Tongue (tissue), 2 donors: ENCODE data around the gene CHST6. TPM values are rescaled to one million over a fixed set of nuclear protein-coding genes. Genes with fewer than 3 reads are reported as not detected.

Experiments
- DNase-seq: peaks from one replicate; pipeline ENCODE4 v3.0.0-alpha.2; 2015
- total RNA-seq: library from RNA; depleted of rRNA; stranded (reverse); fragments of >200 nt; gene quantifications from one replicate; pipeline ENCODE4 v1.2.3, GENCODE V29; 2014

The CHST6 gene
- total RNA-seq, 1 donor from 2014 or later: 2.1 TPM

DNA sequence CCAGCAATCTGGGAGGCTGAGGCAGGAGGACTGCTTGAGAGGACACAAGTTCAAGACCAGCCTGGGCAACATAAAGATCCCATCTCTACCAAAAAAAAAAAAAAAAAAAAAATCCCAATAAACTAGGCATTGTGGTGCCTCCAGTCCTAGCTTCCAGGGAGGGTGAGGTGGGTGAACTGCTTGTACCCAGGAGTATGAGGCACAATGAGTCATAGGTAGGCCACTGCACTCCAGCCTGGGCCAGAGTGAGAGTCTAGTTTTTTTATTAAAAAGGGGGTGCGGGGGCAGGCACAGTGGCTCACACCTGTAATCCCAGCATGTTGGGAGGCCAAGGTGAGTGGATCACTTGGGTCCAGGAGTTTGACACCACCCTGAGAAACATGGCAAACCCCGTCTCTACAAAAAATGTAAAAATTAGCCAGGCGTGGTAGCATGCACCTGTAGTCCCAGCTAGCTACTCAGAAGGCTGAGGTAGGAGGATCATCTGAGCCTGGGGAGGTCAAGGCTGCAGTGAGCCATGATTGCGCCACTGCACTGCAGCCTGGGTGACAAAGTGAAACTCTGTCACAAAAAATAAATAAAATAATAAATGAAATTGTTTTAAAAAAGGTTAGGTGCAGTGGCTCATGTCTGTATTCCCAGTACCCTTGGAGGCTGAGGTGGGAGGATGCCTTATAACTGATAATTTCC, 7.8 kb upstream of the CHST6 start:
- no peak for DNase-seq

DNA sequence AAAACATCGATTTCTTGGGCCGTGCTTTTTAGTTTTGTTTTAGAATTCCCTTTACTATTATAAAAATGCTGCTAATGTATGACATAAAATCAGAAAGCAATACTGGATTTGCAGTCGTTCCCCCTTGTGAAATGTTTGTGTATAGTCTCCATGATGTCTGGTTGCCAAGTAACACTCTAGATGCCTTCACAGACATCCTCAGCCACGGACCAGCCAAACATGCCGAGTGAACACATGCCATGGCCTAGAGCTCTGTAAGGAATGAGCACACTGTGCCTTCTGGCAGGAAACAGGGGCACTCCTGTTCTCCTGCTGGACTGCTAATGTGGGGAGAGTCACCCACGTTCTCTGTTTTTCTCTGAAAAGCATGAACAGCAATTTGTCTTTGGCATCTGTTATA, 6.6 kb upstream of the CHST6 start:
- DNase-seq: peak; percentile 90

DNA sequence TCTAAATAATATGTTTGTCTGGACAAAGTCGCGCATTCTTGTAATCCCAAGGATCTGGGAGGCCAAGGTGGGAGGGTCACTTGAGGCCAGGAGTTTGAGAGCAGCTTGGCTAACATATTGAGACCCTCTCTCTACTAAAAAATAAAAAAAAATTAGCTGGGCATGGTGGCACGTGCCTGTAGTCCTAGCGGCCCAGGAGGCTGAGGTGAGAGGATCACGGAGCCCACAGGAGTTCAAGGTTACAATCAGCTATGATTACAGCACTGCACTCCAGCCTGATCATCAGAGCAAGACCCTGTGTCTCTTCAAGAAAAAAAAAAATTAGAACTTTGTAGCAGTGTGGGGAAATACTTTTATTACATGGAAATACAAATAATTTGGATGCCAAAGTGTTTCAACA, 6.1 kb upstream of the CHST6 start:
- no peak for DNase-seq

DNA sequence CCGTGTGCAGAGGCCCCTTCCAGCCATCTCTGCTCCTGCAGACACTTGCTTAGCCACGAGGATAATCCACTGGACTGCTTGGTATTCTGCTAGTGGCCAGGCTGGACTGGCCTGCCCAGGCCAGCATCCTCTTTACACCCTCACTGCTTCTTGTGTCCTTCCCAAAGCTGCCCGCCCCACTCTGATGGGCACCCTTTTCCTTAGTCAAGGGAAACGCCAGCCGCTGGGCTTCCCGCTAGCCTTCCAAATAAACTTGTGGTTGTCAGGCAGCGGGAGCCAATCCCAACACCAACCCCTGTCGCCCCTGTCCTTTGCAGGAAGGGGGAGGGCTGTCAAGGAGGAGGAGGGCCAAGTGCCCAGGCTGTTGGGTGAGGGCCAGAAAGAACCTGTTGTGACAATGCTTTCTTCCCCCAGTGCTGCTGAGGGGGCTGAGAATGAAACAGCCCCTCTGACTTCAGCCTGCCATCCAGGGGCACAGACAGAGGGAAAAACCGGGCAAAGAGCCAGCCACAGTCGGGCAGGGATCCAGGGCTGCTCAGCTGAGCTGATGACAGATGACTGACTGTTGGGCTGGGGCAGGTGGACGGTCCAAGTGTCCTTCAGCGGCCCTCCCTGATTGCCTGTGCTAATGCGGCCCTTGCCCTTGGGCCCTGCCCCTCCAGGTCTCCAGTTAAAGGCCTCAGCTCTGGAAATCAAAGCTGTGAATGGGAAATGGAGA, 3.5 kb upstream of the CHST6 start:
- DNase-seq: peak; percentile 88

DNA sequence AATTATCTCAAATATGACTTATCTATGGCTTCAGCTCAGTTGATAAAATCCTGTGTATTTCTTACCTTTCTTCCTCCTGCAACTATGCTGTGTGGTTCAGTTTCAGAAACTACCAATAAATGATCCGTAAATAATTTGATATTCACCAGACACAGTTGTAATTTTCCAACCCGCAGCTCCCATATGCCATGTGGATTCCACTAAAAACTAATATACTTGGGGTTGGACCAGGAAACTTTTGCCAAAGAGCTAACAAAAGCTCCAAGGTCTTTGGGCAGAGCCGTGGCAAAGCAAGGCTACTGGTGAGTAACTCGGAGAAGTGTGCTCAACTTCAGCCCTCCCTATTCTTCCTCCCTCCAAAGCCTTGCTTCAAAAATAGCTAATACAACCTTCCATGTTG, 2.3 kb upstream of the CHST6 start:
- peak; percentile 54 for DNase-seq

DNA sequence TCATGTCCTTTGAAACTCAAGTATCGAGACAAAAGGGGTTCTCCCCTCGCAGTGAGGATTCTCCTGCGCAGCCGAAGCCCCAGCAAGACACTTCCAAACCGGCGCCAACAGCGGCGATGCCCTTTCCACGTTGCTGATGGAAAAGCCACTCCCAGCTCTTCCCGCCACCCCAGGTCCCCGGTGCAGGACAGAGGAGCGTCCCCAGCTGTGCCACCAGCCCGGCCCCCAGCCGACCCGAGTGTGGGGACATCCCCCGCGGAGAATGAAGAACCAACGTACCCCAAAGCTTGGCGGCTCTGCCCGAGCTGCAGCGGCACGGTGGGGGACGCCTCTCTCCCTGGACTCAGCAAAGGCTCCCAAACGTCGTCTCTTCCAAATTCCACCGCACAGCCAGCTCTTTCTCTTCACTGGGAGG, 573 bp downstream of the CHST6 start:
- peak; percentile 28 for DNase-seq

DNA sequence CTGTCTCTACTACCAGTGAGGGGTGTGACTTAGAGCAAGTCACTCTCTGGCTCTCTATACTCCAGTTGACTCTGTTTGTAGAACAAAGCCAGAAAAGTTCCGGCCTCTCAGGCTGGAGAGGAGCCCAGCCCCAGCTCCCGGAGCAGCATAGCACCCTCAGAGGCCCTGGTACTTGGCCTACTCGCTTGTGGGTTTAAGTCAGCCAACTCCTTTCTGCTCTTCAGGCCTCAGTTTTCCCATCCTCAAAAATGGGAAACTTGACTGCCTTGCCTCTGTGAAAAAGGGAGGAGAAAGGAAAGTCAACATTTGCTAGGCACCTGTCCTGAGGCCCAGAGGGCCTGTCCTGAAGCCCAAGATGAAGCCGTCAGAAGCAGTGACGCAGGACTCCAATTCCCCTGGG, 1.1 kb downstream of the CHST6 start:
- no peak for DNase-seq

DNA sequence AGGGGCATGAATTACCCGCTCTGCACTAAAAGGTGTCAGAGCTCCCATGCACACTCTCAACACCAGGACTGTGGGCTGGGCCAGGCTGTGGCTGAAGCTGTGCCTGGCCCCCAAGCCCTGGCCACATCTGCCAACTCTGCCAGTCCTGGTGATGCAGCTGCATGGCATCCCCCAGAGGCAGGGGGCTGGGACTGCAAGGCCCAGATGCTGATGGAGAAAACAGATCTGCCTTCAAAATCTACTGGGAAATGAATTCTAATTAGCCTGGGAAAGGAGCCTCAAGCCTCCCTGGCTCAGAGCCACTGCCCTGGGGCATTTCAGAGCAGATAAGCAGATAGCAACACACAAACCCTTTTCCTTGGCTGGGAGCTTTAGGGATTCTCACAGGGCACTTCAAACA, 3.4 kb downstream of the CHST6 start:
- peak; percentile 54 for DNase-seq

DNA sequence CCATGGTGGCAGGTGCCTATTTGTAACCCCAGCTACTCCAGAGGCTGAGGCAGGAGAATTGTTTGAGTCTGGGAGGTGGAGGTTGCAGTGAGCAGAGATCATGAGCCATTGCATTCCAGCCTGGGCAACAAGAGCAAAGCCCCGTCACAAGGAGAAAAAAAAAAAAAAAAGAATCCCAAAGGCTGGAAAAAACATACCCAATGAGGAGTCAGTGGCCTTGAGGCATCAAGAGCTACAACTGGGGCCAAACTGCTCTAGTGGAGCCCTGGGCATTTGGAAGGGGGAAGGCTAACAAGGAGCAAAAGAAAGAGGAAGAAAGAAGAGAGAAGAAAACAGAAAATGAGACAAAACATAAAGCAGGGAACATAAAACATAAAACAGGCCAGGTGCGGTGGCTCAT, 6.9 kb downstream of the CHST6 start:
- DNase-seq: no peak

DNA sequence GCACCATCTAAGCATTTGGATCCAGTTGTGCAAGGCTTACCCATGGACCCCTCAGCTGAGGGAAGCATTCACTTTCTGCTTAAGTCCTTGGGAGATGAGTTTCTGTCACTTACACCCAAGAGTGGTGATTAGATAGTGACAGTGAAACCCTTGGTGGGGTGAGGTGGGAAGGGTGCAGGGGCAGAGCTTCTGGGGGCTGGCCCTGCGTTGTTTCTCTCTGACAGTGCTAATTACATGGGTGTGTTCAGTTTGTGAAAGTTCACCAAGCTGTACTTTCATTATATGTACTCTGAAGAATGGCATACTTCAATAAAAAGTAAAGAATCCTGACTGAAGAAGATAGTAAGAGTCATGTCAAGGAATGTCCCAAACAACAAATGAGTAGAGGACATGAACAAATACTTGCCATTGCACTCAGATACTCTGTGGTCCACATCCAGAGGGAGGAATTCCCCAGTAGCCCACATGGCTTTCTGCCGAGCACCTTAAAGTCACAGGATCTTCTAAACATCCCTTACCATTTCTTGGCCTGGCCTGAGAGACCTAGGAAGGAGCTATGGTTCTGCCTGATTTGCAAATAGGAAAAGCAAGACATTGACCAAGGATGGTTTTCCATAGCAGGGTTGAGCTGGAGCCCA, 8.4 kb downstream of the CHST6 start:
- no peak for DNase-seq

DNA sequence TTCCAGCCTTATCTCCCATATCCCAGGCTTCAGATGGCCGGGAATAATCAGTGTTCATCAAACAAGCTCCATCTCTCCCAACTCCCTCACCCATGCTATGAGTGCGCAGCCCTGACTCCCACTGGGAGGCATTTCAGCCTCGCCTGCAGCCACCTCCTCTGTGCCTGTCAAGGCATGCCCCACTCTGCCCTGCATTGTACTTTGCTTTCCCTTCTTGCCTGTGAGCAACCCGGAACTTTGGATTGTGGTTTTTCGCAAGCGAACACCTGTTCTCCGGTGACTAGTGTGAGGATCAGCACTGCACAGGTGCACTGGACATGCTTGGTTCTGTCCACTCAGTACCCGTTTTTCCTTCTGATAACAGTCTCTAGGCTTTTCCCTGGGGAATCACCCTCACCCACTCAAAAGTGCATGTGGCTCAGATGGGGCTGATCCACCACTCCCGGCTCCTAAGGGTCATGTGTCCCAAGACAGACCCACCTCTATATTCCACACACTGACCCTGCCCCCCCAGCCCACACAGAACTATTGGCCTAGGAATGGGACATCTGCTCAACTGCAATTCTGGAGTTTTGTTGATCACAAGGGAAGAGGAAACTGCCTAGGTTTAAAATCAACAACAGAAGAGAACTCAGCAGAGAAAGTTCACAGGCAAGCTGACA, 9.1 kb downstream of the CHST6 start:
- DNase-seq: peak; percentile 52

DNA sequence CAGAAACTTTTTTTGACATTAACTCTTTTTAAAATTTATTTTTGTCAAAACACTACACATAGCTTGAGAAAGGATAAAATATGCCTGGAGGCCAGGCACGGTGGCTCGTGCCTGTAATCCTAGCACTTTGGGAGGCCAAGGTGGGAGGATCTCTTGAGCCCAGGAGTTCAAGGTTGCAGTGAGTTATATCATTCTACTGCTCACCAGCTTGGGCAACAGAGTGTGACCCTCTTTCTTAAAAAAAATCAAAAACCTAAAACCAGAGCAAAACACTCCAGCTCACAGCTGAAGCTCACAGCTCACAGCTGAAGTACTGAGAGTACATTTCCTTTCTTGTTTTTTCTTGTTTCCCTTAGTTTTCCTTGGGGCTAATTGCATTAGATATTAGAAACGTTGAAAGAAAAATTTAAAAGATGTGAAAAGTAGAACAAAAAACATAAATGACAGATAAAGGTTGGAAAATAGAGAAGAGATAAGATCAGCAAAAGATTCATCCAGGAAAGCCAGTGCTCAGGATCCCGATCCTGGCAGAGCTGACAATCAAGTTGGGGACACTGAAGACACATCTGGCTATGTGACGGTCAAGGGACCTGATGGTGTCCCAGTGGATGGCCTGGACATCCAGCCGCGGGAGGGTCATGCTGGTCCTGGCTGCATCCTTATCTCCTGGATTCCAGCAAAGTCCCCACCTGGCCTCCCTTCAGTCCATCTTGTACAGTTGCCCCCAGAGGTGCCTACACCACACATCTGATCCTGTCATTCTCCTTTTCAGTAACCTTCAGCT, 9.8 kb downstream of the CHST6 start:
- DNase-seq: no peak

DNA sequence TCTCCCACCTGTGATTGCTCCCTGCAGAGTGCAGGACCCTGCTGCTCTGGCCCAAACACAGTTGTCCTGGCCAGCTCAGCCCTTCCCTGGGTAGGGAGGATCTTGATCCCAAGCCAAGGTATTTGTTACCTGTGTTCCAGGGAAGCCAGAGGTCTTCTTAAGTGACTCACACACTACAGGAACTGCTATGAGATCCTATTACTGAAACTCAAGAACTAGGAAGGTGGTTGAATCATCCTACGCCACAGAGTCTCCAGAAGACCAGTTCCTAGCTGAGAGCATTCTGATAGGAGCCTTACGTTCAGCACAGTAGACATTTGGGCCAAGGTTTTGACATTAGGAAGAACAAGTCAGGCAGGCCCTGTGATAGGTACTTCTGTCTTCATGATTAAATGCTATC, 12.0 kb downstream of the CHST6 start:
- DNase-seq: no peak

DNA sequence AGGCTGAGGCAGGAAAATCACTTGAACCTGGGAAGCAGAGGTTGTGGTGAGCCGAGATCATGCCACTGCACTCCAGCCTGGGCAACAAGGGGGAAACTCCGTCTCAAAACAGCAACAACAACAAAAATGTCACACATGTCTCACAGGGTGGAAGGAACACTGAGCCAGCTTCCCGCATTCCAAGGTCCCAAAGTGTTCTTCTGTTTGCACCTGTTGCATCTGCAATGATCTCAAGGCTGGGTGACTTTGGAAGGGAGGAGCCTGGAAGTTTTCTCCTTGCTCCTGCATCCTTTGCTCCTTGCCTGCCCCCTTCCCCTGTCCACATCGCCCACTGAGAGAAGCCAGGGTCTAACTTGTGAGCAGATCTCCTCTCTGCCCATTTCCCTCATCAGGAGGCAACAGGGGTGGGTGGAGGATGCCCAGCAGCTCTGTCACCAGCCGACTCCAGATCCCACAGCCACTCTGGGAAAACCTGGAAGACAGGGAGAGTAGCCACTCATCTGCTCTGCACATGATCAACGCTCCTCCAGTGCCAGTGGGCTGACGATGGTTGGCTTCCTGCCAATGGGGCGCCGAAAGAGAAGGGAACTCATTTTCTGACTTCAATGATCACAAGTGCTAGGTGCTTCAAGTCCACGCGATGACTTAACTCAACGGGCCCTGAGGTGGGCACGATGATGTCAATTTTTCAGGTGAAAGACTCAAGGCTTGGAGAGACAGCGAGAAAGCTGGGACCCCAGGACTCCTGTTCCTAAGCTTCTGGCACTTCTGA, 12.6 kb downstream of the CHST6 start:
- no peak for DNase-seq

DNA sequence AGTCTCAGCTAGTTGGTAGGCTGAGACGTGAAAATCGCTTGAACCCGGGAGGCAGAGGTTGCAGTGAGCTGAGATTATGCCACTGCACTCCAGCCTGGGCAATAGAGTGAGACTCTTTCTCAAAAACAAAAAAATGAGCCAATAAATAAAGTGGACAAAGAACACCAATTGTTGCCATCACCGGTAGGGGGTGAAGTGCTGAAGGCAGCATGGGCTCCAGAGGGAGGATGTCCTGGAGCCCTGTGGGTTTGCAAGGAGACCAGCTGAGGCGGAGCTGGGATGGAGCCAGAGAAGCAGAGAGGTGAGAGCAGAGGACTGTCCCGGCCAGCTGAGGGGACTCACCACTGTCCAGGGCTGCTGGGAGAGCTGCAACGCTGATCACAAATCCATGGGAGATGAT, 13.8 kb downstream of the CHST6 start:
- no peak for DNase-seq

DNA sequence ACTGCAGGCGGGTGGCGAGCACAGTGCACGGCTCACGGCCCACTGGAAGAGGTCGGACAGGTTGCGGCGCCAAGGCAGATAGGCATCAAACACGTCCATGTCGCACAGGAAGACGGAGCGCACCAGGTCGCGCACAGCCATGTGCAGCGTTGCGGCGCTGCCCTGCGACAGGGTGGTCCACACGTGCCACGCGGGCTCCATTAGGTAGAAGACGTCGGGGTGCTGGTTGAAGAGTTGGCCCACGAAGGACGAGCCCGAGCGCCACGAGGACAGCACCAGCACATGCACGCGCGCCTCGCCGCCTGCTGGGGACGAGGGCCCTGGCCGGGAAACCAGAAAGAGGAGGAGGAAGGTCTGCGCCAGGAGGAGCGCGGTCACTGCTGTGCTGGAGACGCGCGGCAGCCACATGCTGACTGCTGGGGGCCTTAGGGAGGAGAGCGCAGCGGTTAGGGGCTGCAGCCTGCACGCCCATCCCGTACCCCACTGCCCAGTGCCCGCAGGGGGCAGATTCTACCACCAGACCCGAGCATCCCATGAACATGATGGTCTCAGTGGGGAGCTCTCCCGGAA, 15.7 kb downstream of the CHST6 start:
- DNase-seq: no peak

DNA sequence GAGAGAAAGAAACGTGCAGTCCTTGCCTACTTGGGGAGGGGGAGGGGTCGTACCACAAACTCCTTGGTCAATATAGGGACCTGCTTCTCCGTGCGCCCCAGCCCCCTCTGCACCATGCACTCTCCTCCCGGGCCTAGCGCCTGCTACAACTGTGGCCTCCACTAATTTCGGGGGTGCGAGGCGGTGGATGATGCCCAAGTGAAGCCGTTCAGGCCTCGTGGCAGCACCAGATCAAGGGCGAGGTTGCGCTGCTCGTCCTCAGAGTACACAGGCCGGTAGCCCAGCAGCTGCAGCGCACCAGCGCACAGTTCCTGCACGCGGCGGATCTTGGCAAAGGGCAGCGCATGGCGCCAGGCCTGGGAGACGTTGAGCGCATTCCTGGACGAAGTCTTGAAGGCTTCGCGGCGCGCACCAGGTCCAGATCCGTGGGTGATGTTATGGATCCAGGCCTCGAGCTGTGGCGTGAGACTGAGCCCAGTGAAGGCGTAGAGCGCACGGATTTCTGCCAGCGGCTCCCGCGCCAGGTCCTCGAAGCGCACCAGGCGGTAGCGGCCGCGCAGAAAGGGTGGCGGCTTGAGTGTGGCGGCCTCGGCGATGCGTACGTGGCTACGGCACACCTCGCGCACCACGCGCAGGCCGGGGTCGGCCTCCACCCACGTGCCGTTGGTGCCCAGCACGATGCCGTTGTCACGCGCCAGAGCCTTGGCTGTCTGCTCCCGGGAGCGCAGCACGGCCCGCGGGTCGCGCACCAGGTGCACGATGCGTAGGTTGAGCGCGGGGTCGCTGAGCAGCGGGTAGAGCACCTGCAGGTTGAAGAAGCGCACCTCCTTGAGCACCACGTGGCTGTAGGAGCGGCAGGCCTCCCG, 16.5 kb downstream of the CHST6 start:
- no peak for DNase-seq

DNA sequence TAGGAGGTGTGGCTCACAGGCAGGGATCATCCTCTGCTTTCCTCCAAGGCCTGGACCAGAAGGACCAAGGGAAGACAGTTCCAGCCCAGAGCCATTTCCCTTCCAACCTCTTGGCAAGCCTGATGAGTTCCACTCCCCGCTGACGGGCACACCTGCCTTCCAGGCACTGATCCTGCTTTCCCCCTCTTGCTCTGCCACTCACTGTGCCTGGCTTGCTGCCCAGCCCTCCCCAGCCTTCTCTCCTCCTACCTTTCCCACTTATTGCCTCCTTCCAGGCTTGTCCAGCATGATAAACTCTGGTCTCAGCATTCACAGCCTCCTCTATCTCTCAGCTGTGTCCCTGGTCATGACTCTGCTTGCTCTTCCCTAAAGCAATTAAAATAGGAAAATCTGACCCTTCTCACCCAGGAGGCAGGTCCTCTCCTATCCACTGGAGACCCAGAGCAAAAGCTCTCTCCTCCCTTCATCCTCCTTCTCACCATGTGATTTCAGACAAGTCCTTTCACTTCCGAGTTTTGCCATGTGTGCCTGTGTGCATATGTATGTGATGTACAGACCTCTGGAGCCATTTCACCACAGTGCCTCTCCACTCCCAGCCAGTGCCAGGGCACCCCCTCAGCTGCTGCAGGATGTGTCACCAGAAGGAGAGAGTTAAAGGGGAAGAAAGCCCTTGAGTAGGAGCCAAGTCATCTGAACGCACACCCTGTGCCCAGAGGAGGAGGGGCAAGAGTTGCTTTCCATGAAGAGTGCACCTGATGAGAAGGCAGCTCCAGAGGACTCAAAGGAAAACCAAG, 17.4 kb downstream of the CHST6 start:
- no peak for DNase-seq

DNA sequence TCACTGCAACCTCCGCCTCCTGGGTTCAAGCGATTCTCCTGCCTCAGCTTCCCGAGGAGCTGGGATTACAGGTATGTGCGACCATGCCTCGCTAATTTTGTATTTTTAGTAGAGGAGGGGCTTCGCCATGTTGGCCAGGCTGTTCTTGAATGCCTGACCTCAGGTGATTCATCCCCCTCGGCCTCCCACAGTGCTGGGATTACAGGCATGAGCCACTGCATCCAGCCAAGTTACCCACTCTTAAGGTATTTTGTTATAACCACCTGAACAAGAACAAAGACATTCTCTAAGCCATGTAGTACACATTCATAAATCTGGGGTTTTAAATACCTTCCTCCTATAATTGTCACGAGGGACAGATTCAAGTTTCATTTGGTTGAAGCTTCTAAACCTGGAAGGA, 18.4 kb downstream of the CHST6 start:
- no peak for DNase-seq
